Posterior vena cava (tissue), 2 donors: ENCODE measurements around the gene SEC24B. TPM values are rescaled to one million over a fixed set of nuclear protein-coding genes. Genes with fewer than 3 reads are reported as not detected.

Source experiments
- DNase-seq: peaks from one replicate; pipeline ENCODE4 v3.0.0-alpha.2; 2020; ENCODE audit warnings: low spot score
- intact Hi-C, 2 donors: fragments of 100-400 bp; cut with DNase I; formaldehyde crosslinking; loops; one replicate each; pipeline versions ENCODE4 v1.14.1 to v1.14.2; 2022 to 2023
- long read RNA-seq, 2 donors: library from polyadenylated mRNA; unstranded; transcript quantifications; one replicate each; pipeline ENCODE4 v2.0.0, GENCODE V29; 2020 to 2021
- total RNA-seq, 2 donors: library from RNA; stranded (reverse); fragmentation: NEBNext Ultra II Directional; extraction: Animal tissue kit (Norgen Biotek cat#: 25700); gene quantifications; one replicate each; pipeline ENCODE4 v1.2.1, GENCODE V29; 2021
- donor health status: DM: yes; HTN: yes; CAD: no.
- donor health status: DM: yes; HTN: yes; CAD: no.

SEC24B gene
- 10 to 100 TPM; 29.6 to 33.9 TPM for total RNA-seq
- long read RNA-seq, donor 1, partial matches to known transcripts = 7 of 11 reads
- long read RNA-seq, donor 1, other reads (novel, unspliced or antisense) = 4 of 11 reads
- long read RNA-seq, donor 2, partial matches to known transcripts = 7 of 9 reads
- long read RNA-seq, donor 2, other reads (novel, unspliced or antisense) = 2 of 9 reads

GRCh38 chr4:109433205-109434006 lies at the start of gene SEC24B:
TSS of gene SEC24B (plus strand) at chr4:109433815. CDS start at chr4:109433870, 55 bp downstream.
- intact Hi-C loops = no loop called here
- DNase-seq = peak; percentile 97

- intact Hi-C loops = no loop called here
These were observed 49.8 kb upstream of the SEC24B start for GRCh38 chr4:109383823-109384222.

GRCh38 chr4:109385260-109385659 lies 48.4 kb upstream of the SEC24B start:
- intact Hi-C loops = no loop called here
- no peak for DNase-seq

More at GRCh38 chr4:109383823-109384222, 49.8 kb upstream of the SEC24B start:
- DNase-seq = no peak

GRCh38 chr4:109389369-109390114 lies 44.1 kb upstream of the SEC24B start:
- intact Hi-C loops = no loop called here
- DNase-seq = no peak

GRCh38 chr4:109390115-109390768 lies 43.4 kb upstream of the SEC24B start:
- DNase-seq = no peak
- intact Hi-C loops = no loop called here

- intact Hi-C loops = no loop called here
- no peak for DNase-seq
These were observed 37.9 kb upstream of the SEC24B start for GRCh38 chr4:109395694-109396093.

- intact Hi-C loops = no loop called here
- DNase-seq = no peak
These were observed 34.7 kb upstream of the SEC24B start for GRCh38 chr4:109398928-109399327.

- intact Hi-C loops = no loop called here
- no peak for DNase-seq
These were observed 27.2 kb upstream of the SEC24B start for GRCh38 chr4:109406337-109406931.

- intact Hi-C loops = no loop called here
- DNase-seq = no peak
These were observed 26.4 kb upstream of the SEC24B start for GRCh38 chr4:109407027-109407737.

- intact Hi-C loops = no loop called here
- no peak for DNase-seq
These were observed 24.9 kb upstream of the SEC24B start for GRCh38 chr4:109408711-109409110.

- DNase-seq = no peak
- intact Hi-C loops = no loop called here
These were observed 23.4 kb upstream of the SEC24B start for GRCh38 chr4:109410226-109410625.

GRCh38 chr4:109410776-109411175 lies 22.8 kb upstream of the SEC24B start:
- intact Hi-C loops = no loop called here
- DNase-seq = no peak

GRCh38 chr4:109411964-109412363 lies 21.7 kb upstream of the SEC24B start:
- DNase-seq = no peak
- intact Hi-C loops = no loop called here

GRCh38 chr4:109412776-109413175 lies 20.8 kb upstream of the SEC24B start:
- no peak for DNase-seq
- intact Hi-C loops = no loop called here

GRCh38 chr4:109414938-109415337 lies 18.7 kb upstream of the SEC24B start:
- no peak for DNase-seq
- intact Hi-C loops = no loop called here

GRCh38 chr4:109418588-109418987 lies 15.0 kb upstream of the SEC24B start:
- DNase-seq = no peak
- intact Hi-C loops = no loop called here

- intact Hi-C loops = loop anchor here (5.0 to 10.0 kb wide), 2 partner anchors 395 to 398 kb away; partner anchors contain the start of gene GAR1 (in 2 of the 2)
- DNase-seq = no peak
These were observed 13.9 kb upstream of the SEC24B start for GRCh38 chr4:109419679-109420078.

- intact Hi-C loops = loop anchor here (5.0 to 10.0 kb wide), 2 partner anchors 391 to 393 kb away; partner anchors contain the start of gene GAR1 (in 2 of the 2)
- no peak for DNase-seq
These were observed 9.3 kb upstream of the SEC24B start for GRCh38 chr4:109424093-109424841.
